Stimulated activated CD4-positive, alpha-beta T cell treated with anti-CD3 and anti-CD28 coated beads, Interleukin-4, amount 100 ng/mL, for 48 hours (primary cell): ENCODE measurements around the gene KIAA1549.
A peak's percentile ranks its signal among the peaks of the same experiment; 100 is the strongest.
"Not testable (repeated sequence)": the region's sequence is repeated elsewhere in the genome, so short reads cannot be mapped to it uniquely, and the experiment has no call there.

Experiments
- DNase-seq, 2 donors: peaks; one replicate each; pipeline ENCODE4 v3.0.0-alpha.2; 2020; ENCODE audit warnings: low read depth in 2 of 2

KIAA1549 gene

DNA sequence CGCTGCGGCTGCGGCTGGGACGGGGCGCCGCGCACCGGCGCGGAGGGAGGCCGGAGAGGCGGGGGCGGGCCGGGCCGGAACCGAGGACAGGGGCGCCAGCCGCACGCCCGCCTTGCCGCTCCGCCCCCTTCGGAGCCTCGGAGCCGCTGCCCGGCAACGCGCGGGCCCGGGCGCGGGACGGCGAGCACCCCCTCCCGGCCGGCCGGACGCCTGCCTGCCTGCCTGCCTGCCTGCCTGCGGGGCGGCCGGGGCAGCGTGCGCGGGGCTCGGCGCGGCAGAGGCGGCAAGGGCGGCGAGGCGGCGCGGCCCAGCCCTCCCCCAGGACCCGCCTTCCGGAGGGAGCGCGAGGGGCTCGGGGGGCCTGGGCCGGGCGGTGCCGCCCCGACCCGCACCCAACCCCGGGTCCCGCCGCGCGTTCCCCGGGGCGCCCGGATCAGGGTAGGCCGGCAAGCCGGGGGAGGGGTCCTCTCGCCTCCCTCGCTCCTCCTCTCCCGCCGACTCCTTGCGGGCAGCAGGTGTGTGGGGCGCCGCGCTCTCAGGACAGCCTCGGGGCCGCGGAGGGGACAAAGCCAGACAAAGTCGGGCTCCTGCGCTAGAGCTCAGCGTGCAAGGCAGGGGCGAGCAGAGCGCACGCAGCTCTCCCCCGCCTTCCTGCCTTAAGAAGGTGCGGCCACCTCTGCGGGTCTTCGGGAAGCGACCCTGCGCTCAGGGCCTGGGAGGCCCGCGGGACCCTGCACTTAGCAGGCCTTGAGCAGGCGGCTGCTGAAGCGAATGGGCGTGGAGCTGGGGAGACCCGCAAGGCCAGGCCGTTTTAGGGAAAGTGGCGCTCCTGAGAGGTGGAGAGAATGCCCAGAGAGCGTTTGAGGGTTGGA is at the start of gene KIAA1549:
Gene KIAA1549 (minus strand): TSS at position 58 of the 872 bp plus-strand sequence. CDS start 120 bp downstream, outside the sequence.
- peak; percentile 34 to 47 for DNase-seq

DNA sequence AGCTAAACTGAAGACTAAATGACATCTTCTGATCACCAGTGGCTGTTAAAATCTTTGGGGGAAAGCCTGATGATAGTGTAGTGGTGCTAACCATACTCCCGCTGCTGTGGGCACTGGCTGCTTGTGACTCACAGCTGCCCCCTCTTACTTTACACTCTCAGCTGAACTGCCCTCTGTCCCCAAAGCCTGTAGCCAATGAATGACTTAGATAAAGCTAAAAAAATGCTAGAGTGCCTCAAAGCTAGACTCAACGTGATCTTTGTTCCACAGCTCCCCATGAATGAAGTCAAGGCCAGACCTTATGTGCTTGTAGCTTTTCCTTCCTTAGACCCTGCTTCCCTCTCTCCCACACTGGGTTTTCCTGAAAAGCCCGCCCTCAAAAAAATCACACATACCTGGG is 48.2 kb upstream of the KIAA1549 start:
- no peak for DNase-seq

DNA sequence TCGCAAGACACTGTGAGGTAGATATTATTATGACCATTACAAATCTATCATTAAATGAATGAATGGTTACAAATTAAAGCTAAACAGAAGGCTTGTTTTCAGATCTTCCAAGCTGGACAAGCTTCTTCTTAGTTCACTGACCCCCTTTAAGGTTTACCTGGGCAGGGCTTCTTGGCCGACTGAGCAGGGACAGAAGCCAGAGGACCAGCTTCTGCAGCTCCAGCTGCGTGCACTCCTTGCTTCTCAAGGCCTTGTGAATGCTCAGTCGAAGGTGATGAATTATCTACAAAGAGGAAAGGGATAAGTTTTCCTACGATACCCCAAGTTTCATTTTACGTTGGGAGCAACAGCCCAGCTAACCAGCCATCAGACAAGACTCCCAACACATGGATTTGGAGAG is 45.4 kb upstream of the KIAA1549 start:
- DNase-seq = no peak

- DNase-seq = not testable (repeated sequence)
These were observed 44.7 kb upstream of the KIAA1549 start for GRCh38 chr7:139025861-139026260.

DNA sequence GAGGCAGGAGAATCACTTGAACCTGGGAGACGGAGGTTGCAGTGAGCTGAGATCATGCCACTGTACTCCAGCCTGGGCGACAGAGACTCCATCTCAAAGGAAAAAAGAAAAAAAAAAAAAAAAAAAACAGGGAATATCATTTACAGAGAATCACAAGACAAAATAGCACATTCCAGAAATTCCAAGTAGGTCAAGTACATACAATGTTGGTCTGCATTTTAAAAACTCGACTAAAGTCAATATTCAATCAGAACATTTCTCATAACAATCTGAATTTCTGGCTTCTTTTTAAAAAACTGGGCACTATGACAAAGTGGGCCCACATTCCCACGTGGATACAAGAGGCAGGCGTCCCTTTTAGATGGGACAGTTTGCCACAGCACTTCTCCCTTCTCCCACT is 41.9 kb upstream of the KIAA1549 start:
- DNase-seq = no peak

DNA sequence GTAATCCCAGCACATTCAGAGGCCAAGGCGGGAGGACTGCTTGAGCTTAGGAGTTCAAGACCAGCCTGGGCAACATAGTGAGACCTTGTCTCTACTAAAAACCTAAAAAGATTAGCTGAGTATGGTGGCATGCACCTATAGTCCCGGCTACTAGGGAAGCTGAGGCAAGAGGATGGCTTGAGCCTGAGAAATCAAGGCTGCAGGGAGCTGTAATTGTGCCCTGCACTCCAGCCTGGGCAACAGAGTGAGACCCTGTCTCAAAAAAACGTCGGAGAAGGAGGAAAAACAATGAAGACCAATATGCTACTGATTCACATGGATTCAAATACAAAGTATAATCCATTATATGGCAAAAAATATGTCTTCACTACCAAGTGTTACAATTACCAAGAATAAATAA is 41.1 kb upstream of the KIAA1549 start:
- DNase-seq = no peak

DNA sequence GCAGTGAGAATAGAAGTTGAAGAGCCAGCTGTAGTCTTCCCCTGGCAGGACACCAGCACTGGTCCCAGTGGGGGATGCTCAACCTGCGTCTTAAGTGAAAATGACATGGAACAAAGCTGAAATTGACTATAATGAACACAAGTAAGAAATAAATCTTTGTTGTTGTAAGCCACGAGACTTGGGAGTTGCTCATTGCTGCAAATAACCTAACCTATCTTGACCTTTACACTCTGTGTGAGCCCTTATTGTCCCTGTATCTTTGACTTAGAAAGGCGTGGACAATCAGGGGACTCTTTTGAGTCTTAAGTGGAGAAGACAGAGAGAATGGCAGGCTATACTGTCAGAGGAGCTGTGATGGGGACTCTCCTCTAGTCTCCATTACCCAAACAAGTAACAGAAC is 37.7 kb upstream of the KIAA1549 start:
- no peak for DNase-seq

DNA sequence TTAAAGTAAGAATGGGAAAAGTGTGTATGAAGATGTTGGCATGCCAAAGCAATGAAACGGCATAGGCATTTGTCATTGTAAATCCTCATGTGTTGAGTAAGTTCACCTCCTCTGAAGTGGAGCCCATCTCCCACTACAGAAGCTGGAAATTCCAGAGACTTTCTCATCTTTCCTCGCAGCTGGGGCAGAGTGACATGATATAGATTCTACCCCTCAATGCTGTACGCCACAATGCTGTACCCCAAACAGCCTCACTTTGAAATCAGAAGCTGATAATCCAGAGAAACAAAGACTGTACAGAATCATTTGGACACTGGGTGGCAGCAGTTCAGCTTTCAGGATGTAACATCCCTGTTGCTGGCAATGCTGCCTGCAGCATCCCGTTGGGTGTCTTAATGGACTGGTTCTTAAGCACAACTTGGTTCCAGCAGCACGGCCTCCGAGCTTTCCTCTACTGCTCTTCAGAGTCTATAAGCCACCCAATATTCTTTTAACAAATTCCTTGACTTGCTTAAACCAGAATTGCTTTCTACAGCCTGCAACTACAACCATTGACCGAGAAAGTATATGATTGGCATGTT is 35.8 kb upstream of the KIAA1549 start:
- DNase-seq = peak; percentile 27 to 54

- no peak for DNase-seq
These were observed 30.2 kb upstream of the KIAA1549 start for GRCh38 chr7:139011373-139011772.

- no peak for DNase-seq
These were observed 23.3 kb upstream of the KIAA1549 start for GRCh38 chr7:139004321-139005090.

DNA sequence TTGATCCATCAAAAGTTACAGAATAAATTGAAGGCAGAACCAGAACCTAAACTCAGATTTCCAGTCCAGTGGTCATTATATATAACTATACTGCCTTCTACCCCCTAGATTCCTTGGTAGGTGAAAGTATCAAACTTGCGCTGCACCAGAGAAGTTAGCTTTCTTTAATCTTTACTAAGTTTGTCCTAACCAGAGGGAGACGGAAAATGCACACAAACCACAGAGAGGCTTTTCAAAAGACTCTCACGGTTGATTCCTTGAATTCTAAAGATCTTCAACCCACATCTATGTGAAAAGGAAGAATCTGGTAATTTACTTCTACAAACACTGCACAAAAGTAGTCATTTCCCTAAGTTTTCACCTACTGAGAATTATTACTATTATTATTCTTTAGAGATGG is 18.2 kb upstream of the KIAA1549 start:
- DNase-seq = no peak

GRCh38 chr7:138992052-138992531 is 10.9 kb upstream of the KIAA1549 start:
- no peak for DNase-seq

DNA sequence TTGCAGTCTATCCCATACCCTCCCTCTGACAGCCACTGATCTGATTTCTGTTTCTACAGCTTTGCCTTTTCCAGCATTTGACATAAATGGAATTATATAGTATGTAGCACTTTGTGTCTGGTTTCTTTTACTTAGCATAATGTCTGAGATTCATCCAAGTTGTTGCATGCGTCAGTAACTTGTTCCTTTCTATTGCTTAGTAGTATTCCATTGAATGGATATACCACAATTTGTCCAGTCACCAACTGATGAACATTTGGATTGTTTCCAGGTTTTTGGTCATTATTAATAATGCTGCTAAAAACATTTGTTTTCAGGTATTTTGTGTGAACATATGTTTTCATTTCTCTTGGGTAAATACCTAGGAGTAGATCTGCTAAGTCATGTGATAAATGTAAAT is 6.5 kb upstream of the KIAA1549 start:
- DNase-seq = no peak

DNA sequence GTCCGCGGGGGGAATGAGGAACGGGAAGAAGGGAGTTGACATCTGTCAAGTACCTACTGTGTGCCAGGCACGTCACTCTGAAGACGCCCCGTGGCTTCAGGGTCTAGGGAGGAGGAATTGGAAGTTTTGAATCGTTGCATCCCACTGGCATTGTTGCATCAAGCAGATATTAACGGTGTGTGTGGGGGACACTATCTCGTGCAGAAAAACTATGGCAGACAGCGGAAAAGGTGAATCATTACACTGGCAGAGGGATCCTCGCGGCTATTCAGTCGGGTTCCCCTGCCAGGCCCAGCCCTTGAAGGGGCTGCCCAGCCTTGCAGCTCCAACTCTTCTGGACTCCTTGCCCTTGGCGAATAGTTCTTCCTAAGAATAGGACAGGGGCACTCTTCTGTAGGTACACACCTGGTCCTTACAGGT is 1.0 kb upstream of the KIAA1549 start:
- no peak for DNase-seq

- DNase-seq = no peak
These were observed 462 bp downstream of the KIAA1549 start for GRCh38 chr7:138980563-138981291.

DNA sequence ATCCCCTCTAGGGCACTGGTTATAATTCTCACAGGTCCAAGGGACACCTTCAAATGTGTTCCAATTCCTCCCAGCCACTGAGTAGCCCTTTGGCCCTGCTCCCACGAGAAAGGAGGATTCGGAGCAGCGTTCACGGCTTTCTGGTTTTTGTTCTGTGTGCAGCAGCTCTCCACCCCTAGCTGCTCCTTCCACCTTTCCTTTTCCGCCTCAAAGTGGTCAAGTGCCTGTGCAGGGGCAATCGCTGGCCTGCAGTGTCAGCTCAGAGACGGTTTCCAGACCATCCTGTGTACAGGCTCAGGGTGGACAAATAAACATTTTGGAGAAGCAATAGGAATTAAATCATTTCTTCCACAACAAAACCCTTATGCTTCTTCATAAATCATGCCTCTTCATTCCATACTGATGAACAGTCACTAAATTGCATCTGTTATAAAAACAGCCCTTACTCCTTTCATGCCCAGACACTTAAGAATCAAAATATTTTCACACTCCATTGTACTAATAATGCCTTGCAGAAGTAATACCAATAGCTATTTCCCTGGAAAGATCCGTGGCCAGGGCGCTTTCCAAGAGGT is 1.1 kb downstream of the KIAA1549 start:
- no peak for DNase-seq

DNA sequence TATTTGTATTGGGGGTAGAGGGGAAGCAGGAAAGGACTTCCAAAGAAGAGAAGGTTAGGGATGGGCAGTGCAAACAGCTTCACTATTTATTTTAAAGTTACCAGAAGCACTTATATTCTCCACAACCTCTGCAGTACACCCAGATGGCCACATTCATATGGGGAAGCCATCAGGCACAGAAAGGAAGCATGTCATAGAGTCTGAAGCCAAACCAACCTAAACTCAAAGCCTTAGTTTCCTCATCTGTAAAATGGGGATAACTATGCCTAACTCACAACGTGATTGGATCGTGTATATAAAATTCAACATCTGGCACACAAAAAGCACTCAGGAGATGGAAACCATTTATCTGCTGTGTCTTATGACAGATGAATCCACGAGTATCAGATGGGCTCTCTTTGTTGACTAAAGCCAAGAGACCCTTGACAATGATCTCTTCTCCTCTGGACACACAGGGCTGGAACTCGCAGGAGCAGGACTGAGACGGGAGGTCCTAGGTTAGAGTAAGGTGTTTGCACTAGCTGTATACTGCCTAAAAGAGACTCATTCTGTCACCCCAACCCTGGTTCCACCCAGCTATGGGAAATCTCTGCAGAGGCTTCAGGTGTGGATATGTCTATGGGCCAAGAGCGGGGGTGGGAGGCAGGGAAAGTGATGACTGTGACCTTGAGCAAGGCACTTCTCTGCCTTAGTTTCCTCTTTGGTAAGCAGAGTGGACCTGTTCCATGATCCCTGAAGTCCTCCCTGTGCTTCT is 1.8 kb downstream of the KIAA1549 start:
- DNase-seq = no peak

DNA sequence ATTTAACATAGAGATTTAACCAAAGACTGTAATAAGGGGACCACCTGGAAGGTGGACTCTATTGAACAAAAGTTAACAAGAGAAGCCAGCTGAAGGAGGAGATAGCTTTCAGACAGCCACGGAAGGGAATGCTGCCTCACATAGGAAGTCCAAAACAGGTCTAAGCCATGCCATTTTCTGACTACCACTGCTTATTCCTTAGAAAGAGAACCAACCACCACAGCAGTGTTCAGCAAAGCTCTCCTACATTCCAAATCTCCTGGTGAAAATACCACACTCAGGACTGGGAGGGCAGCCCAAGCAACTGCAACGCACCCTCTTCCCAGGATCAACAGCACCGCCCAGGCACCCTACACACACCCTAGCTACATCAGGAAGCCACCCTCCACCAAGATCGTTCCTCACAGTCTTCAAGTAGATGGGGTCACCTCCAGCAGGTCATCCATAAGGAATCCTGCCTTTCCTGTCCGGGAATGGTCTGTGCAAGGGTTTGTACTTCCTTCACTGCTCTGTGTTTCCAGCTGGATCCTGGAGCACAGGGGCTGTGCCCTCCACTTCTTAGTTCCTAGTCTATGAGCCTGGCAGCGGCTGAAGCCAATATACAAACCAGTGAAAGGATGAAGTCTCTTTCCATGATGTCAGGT is 2.5 kb downstream of the KIAA1549 start:
- DNase-seq = no peak

- not testable (repeated sequence) for DNase-seq
These were observed 5.0 kb downstream of the KIAA1549 start for GRCh38 chr7:138976161-138976560.
